HCT116 (cell line): ENCODE results near the gene MLYCD. TPM values are rescaled to one million over a fixed set of nuclear protein-coding genes. Genes with fewer than 3 reads are reported as not detected.

Experiments used
- ATAC-seq: fragments of 200-7000 bp; cut with Tn5 transposase; 2 replicates; pipeline ENCODE4 v1.9.1; 2020; ENCODE audit warnings: mild to moderate bottlenecking, moderate library complexity
- BruUV-seq: library from RNA; stranded (reverse); fragments of 400-500 nt; replicated peaks from 2 replicates; lab custom pipeline; 2021; lab: Mats Ljungman, UMichigan
- CTCF ChIA-PET: fragments of 300-600 bp; sonication (Branson Sonifier 250); formaldehyde crosslinking; loops from one replicate; lab custom pipeline; 2021; ENCODE audit warnings: antibody characterized with exemption; lab: Charles Lee
- POLR2A ChIA-PET: fragments of 300-600, 350-600 bp; sonication (Branson Sonifier 250); formaldehyde crosslinking; loops from one replicate; lab custom pipeline; 2021; ENCODE audit warnings: antibody characterized with exemption; lab: Charles Lee
- RAD21 ChIA-PET, 2 experiments: fragments of 300-600 bp; sonication (Branson Sonifier 250); formaldehyde crosslinking; loops; one replicate each; lab custom pipeline; 2023; ENCODE audit warnings: low total read pairs in 2 of 2; ENCODE audit not compliant: uncharacterized antibody in 2 of 2, unreplicated experiment in 2 of 2, low non-redundant PET in 1 of 2; lab: Charles Lee
- DNase-seq: peaks from one replicate; pipeline ENCODE4 v3.0.0-alpha.2; 2010; ENCODE audit warnings: low read depth, low spot score
- H2AFZ ChIP-seq: fragments of 200-600 bp; shearing (Covaris generic), sonication (generic); 2 replicates; pipeline ENCODE4 v1.6.1; 2017; ENCODE audit warnings: low read depth, mixed run types, mixed read lengths, antibody characterized with exemption, low read length; ENCODE audit not compliant: poor library complexity, severe bottlenecking
- H3K27ac ChIP-seq: 2 replicates; pipeline ENCODE4 v1.5.1; 2012; ENCODE audit warnings: low read depth, low read length
- H3K27me3 ChIP-seq: fragments of 200-600 bp; sonication (generic); 2 replicates; pipeline ENCODE4 v1.6.1; 2016; ENCODE audit warnings: mixed run types, low read length, mixed read lengths; ENCODE audit not compliant: insufficient read depth
- H3K36me3 ChIP-seq, 2 experiments: fragments of 200-500 bp in 1 of 2; fragments of 200-600 bp in 1 of 2; sonication (Bioruptor generic) in 1 of 2; sonication (generic) in 1 of 2; 2 replicates each; pipeline versions ENCODE4 v1.5.1 to v1.6.1; 2014 to 2016; ENCODE audit warnings: low read length in 2 of 2, inconsistent platforms in 1 of 2, mixed read lengths in 1 of 2, mixed run types in 1 of 2; ENCODE audit not compliant: insufficient read depth in 2 of 2, control insufficient read depth in 1 of 2
- H3K4me1 ChIP-seq, 2 experiments: fragments of 200-600 bp in 1 of 2; sonication (generic) in 1 of 2; 2 replicates each; pipeline versions ENCODE4 v1.5.1 to v1.6.1; 2012 to 2017; ENCODE audit warnings: low read length in 2 of 2, inconsistent platforms in 1 of 2, mild to moderate bottlenecking in 1 of 2, mixed read lengths in 1 of 2, mixed run types in 1 of 2, moderate library complexity in 1 of 2; ENCODE audit not compliant: insufficient read depth in 2 of 2, control insufficient read depth in 1 of 2
- H3K4me2 ChIP-seq: fragments of 200-600 bp; sonication (generic); 2 replicates; pipeline ENCODE4 v1.6.1; 2017; ENCODE audit warnings: mixed run types, low read length, mixed read lengths
- H3K4me3 ChIP-seq, 2 experiments: fragments of 200-600 bp in 1 of 2; sonication (generic) in 1 of 2; replicated peaks in 1 of 2; 2 replicates each; pipeline ENCODE4 v1.5.1; 2011 to 2016; ENCODE audit warnings: low read length in 2 of 2, control low read depth in 1 of 2, low read depth in 1 of 2, mild to moderate bottlenecking in 1 of 2, mixed read lengths in 1 of 2, mixed run types in 1 of 2
- H3K79me2 ChIP-seq: fragments of 200-600 bp; sonication (generic); 2 replicates; pipeline ENCODE4 v1.6.1; 2017; ENCODE audit warnings: mild to moderate bottlenecking, mixed run types, low read length, moderate library complexity, mixed read lengths; ENCODE audit not compliant: insufficient read depth
- H3K9ac ChIP-seq: fragments of 200-600 bp; sonication (generic); 2 replicates; pipeline ENCODE4 v1.6.1; 2016; ENCODE audit warnings: low read length, mixed read lengths
- H3K9me2 ChIP-seq: fragments of 200-600 bp; sonication (generic), shearing (Covaris generic); 2 replicates; pipeline ENCODE4 v1.6.1; 2017; ENCODE audit warnings: mixed run types, mild to moderate bottlenecking, moderate library complexity; ENCODE audit not compliant: insufficient read depth
- H3K9me3 ChIP-seq, 2 experiments: fragments of 200-500 bp in 1 of 2; fragments of 200-600 bp in 1 of 2; sonication (Bioruptor generic) in 1 of 2; sonication (generic) in 1 of 2; 2 replicates each; pipeline ENCODE4 v1.6.1; 2014 to 2017; ENCODE audit warnings: low read length in 2 of 2, mixed read lengths in 2 of 2, inconsistent platforms in 1 of 2, low read depth in 1 of 2, mild to moderate bottlenecking in 1 of 2, mixed run types in 1 of 2, moderate library complexity in 1 of 2; ENCODE audit not compliant: control insufficient read depth in 1 of 2, insufficient read depth in 1 of 2
- H4K20me1 ChIP-seq: fragments of 200-600 bp; sonication (generic), shearing (Covaris generic); 2 replicates; pipeline ENCODE4 v1.6.1; 2017; ENCODE audit warnings: mixed run types, mild to moderate bottlenecking, moderate library complexity; ENCODE audit not compliant: insufficient read depth
- ATF3 ChIP-seq: IDR thresholded peaks from 2 replicates; pipeline ENCODE4 v1.6.1; 2012
- CBX3 ChIP-seq: IDR thresholded peaks from 2 replicates; pipeline ENCODE4 v1.6.1; 2012; ENCODE audit warnings: low read depth
- CEBPB ChIP-seq: IDR thresholded peaks from 2 replicates; pipeline ENCODE4 v1.6.1; 2012; ENCODE audit warnings: low read depth
- EGR1 ChIP-seq: IDR thresholded peaks from 2 replicates; pipeline ENCODE4 v1.6.1; 2012; ENCODE audit warnings: low read depth
- ELF1 ChIP-seq: IDR thresholded peaks from 2 replicates; pipeline ENCODE4 v1.6.1; 2012; ENCODE audit warnings: low read depth, borderline replicate concordance
- EZH2phosphoT487 ChIP-seq: fragments of 200-600 bp; IDR thresholded peaks from 2 replicates; pipeline ENCODE4 v1.6.1; 2018; ENCODE audit warnings: antibody characterized with exemption, borderline replicate concordance
- POLR2A ChIP-seq: IDR thresholded peaks from 2 replicates; pipeline ENCODE4 v1.7.0; 2011; ENCODE audit warnings: borderline replicate concordance; ENCODE audit not compliant: insufficient read depth, insufficient read length; ENCODE audit errors: extremely low read depth
- RAD21 ChIP-seq: IDR thresholded peaks from 2 replicates; pipeline ENCODE4 v1.6.1; 2012; ENCODE audit warnings: low read depth, mild to moderate bottlenecking
- TCF7L2 ChIP-seq: IDR thresholded peaks from 2 replicates; pipeline ENCODE4 v1.7.0; 2011; ENCODE audit warnings: borderline replicate concordance, inconsistent platforms; ENCODE audit not compliant: insufficient read depth, insufficient read length; ENCODE audit errors: extremely low read depth
- ZBTB33 ChIP-seq: IDR thresholded peaks from 2 replicates; pipeline ENCODE4 v1.6.1; 2011; ENCODE audit warnings: mild to moderate bottlenecking, low read length, moderate library complexity; ENCODE audit not compliant: insufficient replicate concordance; ENCODE audit errors: extremely low read depth
- ZNF274 ChIP-seq: fragments of 200-500 bp; sonication (Bioruptor generic); IDR thresholded peaks from 2 replicates; pipeline ENCODE4 v1.6.1; 2014; ENCODE audit warnings: mild to moderate bottlenecking, low read depth, low read length, inconsistent platforms
- intact Hi-C: fragments of 100-400 bp; cut with micrococcal nuclease; formaldehyde crosslinking; loops from 2 replicates; pipeline ENCODE4 v1.10.0; 2022
- total RNA-seq: library from RNA; stranded (reverse); gene quantifications from one replicate; pipeline ENCODE4 v1.2.1, GENCODE V29; 2021; ENCODE audit not compliant: unreplicated experiment
- TF ChIP-seq, protein P1 (sequence below), 3 experiments: fragments of 200-600 bp in 1 of 3; sonication (generic) in 1 of 3; IDR thresholded peaks in 2 of 3; conservative IDR thresholded peaks in 1 of 3; 2 replicates each; pipeline ENCODE4 v1.5.1; 2012 to 2017; ENCODE audit warnings: low read depth in 2 of 3, low read length in 2 of 3, antibody characterized with exemption in 1 of 3, borderline replicate concordance in 1 of 3, control low read depth in 1 of 3, mild to moderate bottlenecking in 1 of 3, mixed read lengths in 1 of 3, mixed run types in 1 of 3, moderate library complexity in 1 of 3; ENCODE audit not compliant: insufficient read depth in 1 of 3

MLYCD gene
- total RNA-seq, 1 experiment from 2014 or later, result 3.9 TPM

- H3K9me3 ChIP-seq, result no peaks in the 10 kb centered on the region
- no peak overlapping the region for H3K4me2 ChIP-seq
- H3K4me1 ChIP-seq, result peaks cover 0 to 11% of the 10 kb centered on the region in 2 experiments; a peak in 2 of 4 replicates
- H4K20me1 ChIP-seq, result no peaks in the 10 kb centered on the region
- POLR2A ChIA-PET, result no interaction called here
- H3K79me2 ChIP-seq, result no peaks in the 10 kb centered on the region
- no peak overlapping the region for H3K27ac ChIP-seq
- H3K4me3 ChIP-seq, result no peak overlapping the region
- RAD21 ChIA-PET, result no interaction called here
- DNase-seq (no peak), ATAC-seq (no peak)
- H3K9ac ChIP-seq, result no peak overlapping the region
- intact Hi-C loops, result no loop called here
- CTCF ChIA-PET, result no interaction called here
- TF ChIP-seq EZH2phosphoT487 (no peak), CBX3 (no peak), POLR2A (no peak), CEBPB (no peak), RAD21 (no peak), EGR1 (no peak), ELF1 (no peak), ATF3 (no peak), ZNF274 (no peak), TCF7L2 (no peak), ZBTB33 (no peak)
- TF ChIP-seq, protein P1, sequence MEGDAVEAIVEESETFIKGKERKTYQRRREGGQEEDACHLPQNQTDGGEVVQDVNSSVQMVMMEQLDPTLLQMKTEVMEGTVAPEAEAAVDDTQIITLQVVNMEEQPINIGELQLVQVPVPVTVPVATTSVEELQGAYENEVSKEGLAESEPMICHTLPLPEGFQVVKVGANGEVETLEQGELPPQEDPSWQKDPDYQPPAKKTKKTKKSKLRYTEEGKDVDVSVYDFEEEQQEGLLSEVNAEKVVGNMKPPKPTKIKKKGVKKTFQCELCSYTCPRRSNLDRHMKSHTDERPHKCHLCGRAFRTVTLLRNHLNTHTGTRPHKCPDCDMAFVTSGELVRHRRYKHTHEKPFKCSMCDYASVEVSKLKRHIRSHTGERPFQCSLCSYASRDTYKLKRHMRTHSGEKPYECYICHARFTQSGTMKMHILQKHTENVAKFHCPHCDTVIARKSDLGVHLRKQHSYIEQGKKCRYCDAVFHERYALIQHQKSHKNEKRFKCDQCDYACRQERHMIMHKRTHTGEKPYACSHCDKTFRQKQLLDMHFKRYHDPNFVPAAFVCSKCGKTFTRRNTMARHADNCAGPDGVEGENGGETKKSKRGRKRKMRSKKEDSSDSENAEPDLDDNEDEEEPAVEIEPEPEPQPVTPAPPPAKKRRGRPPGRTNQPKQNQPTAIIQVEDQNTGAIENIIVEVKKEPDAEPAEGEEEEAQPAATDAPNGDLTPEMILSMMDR (IDR thresholded peaks at IDR 0.05 in 2 of 3, conservative IDR thresholded peaks at IDR 0.05 in 1 of 3; ENCODE audit: borderline replicate concordance in 1 of 3, insufficient read depth in 1 of 3, low read depth in 2 of 3, low read length in 2 of 3), result no peak
- H3K36me3 ChIP-seq, result no peaks in the 10 kb centered on the region
- no peak overlapping the region for H2AFZ ChIP-seq
- no peaks in the 10 kb centered on the region for H3K27me3 ChIP-seq
- BruUV-seq, result no TSS peak
- H3K9me2 ChIP-seq, result no peaks in the 10 kb centered on the region
These were observed 4.8 kb downstream of the MLYCD start for GRCh38 chr16:83903751-83904150.
